Erythroblast (primary cell): ENCODE results near the gene POU6F2.

Experiments used
- GATA1 ChIP-seq: IDR thresholded peaks from 2 replicates; pipeline ENCODE4 v1.6.1; 2011; ENCODE audit warnings: low read depth, mild to moderate bottlenecking, control low read depth, low read length, moderate library complexity
- POLR2A ChIP-seq: IDR thresholded peaks from 2 replicates; pipeline ENCODE4 v1.6.1; 2011; ENCODE audit warnings: mild to moderate bottlenecking, low read length

- TF ChIP-seq POLR2A = no peak
- TF ChIP-seq GATA1 = no peak
These were observed 295.0 kb downstream of the POU6F2 start for GRCh38 chr7:39272691-39273090.
